ENCODE results near the gene RTN4IP1. TPM values are rescaled to one million over a fixed set of nuclear protein-coding genes. Genes with fewer than 3 reads are reported as not detected.

Gene RTN4IP1
- total and polyA plus RNA-seq, 11 donors: 6.9 to 23.3 (median 13.6) TPM

GRCh38 chr6:106539936-106540335 lies 89.4 kb downstream of the RTN4IP1 start:
- Histone ChIP-seq H3K4me3 (no peak overlapping the region), H3K27ac (peak overlapping the region in 1 of 12 donors; percentile 78), H3K4me1 (peaks cover 0 to 31% (median 0%) of the 10 kb centered on the region in 12 donors), H3K27me3 (no peaks in the 10 kb centered on the region), H3K36me3 (peaks cover 0 to 37% (median 0%) of the 10 kb centered on the region in 9 donors), H3K9me3 (no peaks in the 10 kb centered on the region)
- DNase-seq (peak in 1 of 5 donors; percentile 25), ATAC-seq (peak in 1 of 4 donors; percentile 18)
- intact Hi-C loops (cut with DNase I): no loop called here
- 67 to 76% (median 73%) methylated on average over 9 of the region's 9 CpGs for WGBS, 4 donors
- TF ChIP-seq POLR2A (IDR thresholded peaks at IDR 0.05) (no peak), CTCF (IDR thresholded peaks at IDR 0.05) (no peak)

- Histone ChIP-seq H3K9me3 (no peaks in the 10 kb centered on the region), H3K36me3 (peaks cover 0 to 29% (median 0%) of the 10 kb centered on the region in 9 donors), H3K4me3 (no peak overlapping the region), H3K27ac (peak overlapping the region in 1 of 12 donors; percentile 59), H3K4me1 (peaks cover 0 to 44% (median 0%) of the 10 kb centered on the region in 12 donors), H3K27me3 (no peaks in the 10 kb centered on the region)
- TF ChIP-seq POLR2A (IDR thresholded peaks at IDR 0.05): no peak
- TF ChIP-seq CTCF (IDR thresholded peaks at IDR 0.05): no peak
- DNase-seq: peak in 1 of 5 donors; percentile 30
- 79 to 96% (median 88%) methylated on average over 1 of the region's 1 CpG for WGBS, 4 donors
- no peak for ATAC-seq
- intact Hi-C loops (cut with DNase I): no loop called here
Measured at GRCh38 chr6:106538145-106538544, 91.2 kb downstream of the RTN4IP1 start.

GRCh38 chr6:106537662-106538061 lies 91.6 kb downstream of the RTN4IP1 start:
- Histone ChIP-seq H3K27me3 (no peaks in the 10 kb centered on the region), H3K36me3 (peaks cover 0 to 29% (median 0%) of the 10 kb centered on the region in 9 donors), H3K9me3 (no peaks in the 10 kb centered on the region), H3K27ac (peak overlapping the region in 1 of 12 donors; percentile 59), H3K4me1 (peaks cover 0 to 48% (median 0%) of the 10 kb centered on the region in 12 donors), H3K4me3 (no peak overlapping the region)
- DNase-seq: no peak
- no peak for TF ChIP-seq CTCF (IDR thresholded peaks at IDR 0.05)
- TF ChIP-seq POLR2A (IDR thresholded peaks at IDR 0.05): no peak
- WGBS, 4 donors: 77 to 84% (median 82%) methylated on average over 8 of the region's 8 CpGs
- ATAC-seq: no peak
- intact Hi-C loops (cut with DNase I): no loop called here

GRCh38 chr6:106536851-106537250 lies 92.4 kb downstream of the RTN4IP1 start:
- no peak for ATAC-seq
- H3K27ac ChIP-seq: peak overlapping the region in 1 of 12 donors; percentile 59
- H3K9me3 ChIP-seq: no peaks in the 10 kb centered on the region
- TF ChIP-seq CTCF (IDR thresholded peaks at IDR 0.05) (no peak), POLR2A (IDR thresholded peaks at IDR 0.05) (no peak)
- H3K4me3 ChIP-seq: no peak overlapping the region
- DNase-seq: no peak
- 81 to 92% (median 86%) methylated on average over 2 of the region's 2 CpGs for WGBS, 4 donors
- H3K4me1 ChIP-seq: peaks cover 0 to 48% (median 0%) of the 10 kb centered on the region in 12 donors
- H3K36me3 ChIP-seq: peaks cover 0 to 37% (median 0%) of the 10 kb centered on the region in 9 donors
- no peaks in the 10 kb centered on the region for H3K27me3 ChIP-seq
- intact Hi-C loops (cut with DNase I): no loop called here
